ENCODE data around the gene CLDN6.

- TF ChIP-seq CTCF (IDR thresholded peaks at IDR 0.05) (no peak), EP300 (IDR thresholded peaks at IDR 0.05) (no peak), POLR2A (IDR thresholded peaks at IDR 0.05) (no peak)
These were observed 7.3 kb upstream of the CLDN6 start for GRCh38 chr16:3025032-3026002.

Measured in ovary (tissue), 3 donors.